ENCODE data around the gene AAMP.
A peak's percentile ranks its signal among the peaks of the same experiment; 100 is the strongest.

Gene AAMP

DNA sequence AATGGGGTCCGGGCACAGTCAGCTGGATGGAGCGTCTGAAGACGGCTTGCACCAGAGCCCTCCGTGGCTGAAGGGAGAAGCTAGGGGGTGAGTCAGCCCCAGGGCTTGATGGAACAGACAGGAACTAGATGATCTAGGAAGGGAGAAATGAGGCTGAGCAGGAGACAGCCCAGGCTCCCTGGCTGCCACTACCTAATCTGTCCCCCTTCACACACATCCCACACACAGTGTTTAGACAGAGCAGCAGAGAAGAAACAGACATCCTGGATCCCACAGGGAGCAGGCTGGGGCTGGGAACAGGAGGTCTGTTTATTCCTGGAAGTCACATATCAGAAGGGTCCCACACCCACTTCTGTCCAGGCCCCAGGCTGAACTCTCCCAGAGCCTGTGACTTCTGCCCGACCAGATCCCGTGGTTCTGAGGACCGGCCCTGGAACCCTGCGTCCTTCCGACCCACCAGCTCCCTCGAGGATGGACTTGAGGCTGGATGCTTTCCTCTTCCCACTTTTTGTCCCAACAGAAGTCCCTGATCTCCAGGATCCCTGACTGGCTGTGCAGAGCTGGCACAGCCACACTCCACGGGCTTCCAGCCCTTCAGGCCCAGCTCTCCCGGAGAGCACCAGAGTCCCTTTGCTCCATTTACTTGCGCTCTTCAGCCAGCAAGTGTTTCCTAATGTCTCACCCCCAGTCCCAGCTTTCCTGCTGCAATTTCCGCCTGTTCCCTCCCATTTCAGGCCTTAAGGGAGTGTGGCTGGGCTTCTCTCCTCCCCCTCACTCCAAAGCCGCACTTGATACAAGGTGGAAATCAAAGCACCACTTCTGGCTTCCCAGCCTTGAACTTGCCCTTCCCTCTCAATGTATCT, 10.6 kb downstream of the AAMP start:
- no peak for DNase-seq (ENCODE audit: low spot score)

DNA sequence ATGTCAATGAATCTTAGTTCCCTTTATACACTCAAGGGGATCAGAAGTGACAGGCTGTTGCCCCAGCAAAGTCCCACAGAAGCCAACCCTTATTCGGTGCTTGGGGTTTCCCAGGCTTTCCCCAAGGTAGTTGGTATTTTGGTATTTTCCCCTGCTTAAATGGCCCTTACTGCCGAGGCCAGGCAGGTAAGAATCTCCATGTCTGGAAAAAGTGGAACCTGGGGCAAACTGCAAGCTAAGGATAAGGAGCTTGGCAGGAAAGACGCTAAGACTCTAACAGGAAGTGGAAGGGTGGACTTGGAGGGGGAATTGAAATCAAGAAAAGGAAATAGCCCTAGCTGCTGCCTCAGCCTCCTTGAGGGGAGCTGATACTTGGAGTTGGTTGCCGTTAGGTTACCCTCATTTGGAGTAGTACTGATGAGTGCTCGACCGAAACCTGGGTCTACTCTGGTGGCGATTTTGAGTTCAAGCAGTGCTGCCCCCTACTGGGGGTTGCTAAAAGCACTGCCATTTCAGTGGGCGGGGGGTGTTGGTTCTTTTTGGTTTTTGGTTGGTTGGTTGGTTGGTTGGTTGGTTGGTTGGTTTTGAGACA, 12.5 kb downstream of the AAMP start:
- DNase-seq (ENCODE audit: low spot score), result peak; percentile 61

DNA sequence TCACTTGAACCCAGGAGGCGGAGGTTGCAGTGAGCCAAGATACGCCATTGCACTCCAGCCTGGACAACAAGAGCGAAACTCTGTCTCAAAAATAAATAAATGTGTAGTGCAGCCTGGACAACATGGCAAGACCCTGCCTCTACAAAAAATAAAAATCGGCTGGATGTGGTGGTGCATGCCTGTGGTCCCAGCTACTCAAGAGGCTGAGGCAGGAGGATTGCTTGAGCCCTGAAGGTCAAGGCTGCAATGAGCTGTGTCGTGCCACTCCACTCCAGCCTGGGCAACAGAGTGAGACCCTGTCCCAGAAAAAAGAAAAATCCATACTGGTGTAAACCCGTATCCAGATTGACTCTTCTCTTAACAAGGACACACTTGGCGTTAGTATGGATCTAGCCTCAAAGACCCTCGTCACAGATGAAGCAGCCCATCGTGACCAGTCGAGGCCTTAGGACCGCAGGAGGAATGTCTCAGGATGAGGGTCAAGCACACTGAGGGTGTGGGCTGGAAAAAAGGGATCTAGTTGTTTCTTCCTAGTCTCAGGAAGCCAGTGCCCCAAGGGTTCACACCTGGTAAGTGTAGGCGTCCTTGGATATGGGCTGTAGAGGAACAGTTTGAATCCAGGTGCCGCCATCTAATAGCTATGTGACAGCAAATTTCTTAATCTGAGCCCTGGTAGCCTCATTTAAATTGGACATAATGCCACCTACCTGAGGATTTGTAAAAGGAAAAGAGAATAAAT, 13.2 kb downstream of the AAMP start:
- no peak for DNase-seq (ENCODE audit: low spot score)

DNA sequence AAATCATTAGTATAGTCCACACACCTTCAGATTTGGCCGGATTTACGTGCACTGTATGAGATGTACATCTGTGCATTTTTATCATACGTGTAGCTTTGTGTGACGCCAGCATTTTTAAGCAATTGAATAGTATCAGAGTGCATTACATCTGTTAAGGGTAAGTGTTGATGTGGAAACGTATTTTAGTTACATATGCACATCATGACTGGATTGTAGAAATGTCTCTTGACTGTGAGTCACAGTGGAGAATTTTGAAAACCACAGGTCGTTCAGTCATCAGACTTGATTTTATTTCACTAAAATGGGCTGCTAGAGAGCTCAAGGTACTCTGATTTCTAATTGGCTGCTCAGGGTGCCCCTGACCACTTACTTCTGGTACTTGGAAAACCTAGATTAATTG, 14.5 kb downstream of the AAMP start:
- DNase-seq (ENCODE audit: low spot score), result no peak

DNA sequence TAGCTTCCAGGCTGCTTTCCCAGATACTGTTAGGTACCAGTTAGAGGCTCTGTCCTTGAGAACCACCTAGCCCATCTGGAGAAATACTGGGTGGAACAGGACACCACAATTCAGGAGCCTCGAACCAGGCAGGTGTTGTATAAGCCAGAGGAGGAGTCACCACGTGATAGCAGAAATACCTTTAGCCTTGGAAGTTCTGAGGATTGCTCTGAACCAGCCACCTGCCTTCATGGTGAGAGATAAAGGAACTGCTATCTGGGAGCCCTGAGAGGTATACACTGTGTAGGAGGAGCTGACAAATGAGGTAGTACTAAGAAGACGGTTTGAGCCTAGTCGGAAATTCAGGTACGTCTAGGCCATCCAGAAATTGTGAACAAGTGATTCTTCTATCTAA, 16.7 kb downstream of the AAMP start:
- DNase-seq (ENCODE audit: low spot score), result no peak

DNA sequence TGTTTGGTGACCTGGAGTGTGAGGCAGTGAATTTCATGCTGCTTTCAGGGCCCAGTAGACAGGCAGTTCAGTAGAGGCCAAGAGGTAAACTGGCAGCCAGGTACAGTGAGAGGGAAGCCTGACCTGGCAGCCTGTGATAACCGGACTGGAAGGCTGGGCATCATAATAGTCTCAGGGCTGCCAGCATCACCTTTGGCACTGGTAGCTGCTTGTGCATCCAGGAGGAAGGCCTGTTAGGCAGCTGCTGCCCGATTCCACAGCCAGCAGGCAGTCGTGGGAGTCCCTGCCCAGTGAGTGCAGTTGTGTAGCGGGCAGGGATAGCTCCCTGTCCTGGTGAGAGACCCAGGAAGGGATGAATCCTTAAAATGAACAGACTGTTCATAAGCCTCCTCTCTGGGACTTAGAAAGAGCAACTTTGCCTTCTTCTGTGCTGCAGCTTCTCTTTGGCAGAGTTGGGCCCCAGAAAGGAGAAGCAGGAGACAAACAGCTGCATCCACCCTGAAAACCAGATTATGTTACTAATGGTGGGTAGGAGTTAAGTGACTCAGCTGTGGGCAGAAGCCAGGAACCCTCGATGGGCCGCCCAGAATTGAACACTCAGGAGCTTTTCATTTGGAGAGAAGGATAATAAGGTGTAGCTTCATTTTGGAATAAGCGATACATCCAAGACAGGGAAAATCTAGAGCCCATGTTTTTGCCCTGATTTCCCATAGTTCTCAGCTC, 17.3 kb downstream of the AAMP start:
- DNase-seq (ENCODE audit: low spot score), result no peak

DNA sequence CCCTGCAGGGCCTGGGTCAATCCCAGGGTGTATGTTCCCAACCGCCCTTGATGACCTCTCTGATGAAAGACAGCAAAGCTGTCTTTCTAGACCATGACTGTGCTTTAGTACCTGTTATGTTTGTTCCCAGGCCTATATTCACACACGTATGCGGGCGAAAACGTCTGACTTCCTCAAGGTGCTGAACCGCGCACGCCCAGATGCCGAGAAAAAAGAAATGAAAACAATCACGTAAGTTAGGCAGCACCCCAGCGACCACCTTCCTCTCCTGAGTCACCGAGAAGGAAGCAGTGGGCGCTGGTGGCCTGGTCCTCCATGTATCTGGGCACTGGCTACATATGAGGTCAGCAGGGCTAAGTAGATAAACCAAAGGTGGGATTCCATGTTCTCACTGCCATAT, 20.2 kb downstream of the AAMP start:
- DNase-seq (ENCODE audit: low spot score), result no peak

DNA sequence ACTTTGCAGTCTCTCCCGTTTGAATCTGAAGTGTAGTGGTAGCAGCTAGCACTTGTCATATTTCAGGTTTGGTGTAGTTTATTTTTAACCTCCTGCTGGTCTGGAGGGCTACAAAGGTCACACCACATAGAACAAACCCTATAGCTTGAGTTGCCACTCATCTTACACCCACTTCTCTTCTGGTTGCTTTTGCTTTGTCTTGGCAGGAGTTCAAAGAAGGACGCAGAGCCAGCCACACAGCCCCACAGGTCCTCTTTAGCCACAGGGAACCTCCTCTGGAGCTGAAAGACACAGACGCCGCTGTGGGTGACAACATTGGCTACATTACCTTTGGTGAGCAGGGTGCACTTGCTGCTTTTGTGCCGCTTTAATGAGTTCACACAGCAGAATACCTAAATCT, 24.7 kb downstream of the AAMP start:
- DNase-seq (ENCODE audit: low spot score), result no peak

DNA sequence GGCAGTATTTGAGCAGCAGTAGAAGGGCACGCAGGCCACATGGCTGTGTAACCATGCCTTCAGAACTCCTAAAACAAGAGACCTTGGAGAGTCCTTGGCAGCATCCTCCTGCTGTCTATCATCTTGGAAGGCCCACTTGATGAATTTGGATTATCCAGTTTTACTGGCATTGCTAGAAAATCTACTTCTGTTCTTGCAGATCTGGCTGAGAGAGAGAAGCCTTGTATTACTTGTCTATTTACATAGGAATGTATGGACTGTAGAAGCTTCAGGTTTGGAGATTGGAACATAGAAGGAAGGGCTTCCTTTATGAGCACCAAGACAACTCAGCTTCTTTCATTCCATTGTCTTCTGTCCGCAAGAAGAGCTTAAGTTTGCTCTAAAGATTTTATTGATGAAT, 25.3 kb downstream of the AAMP start:
- DNase-seq (ENCODE audit: low spot score), result no peak

DNA sequence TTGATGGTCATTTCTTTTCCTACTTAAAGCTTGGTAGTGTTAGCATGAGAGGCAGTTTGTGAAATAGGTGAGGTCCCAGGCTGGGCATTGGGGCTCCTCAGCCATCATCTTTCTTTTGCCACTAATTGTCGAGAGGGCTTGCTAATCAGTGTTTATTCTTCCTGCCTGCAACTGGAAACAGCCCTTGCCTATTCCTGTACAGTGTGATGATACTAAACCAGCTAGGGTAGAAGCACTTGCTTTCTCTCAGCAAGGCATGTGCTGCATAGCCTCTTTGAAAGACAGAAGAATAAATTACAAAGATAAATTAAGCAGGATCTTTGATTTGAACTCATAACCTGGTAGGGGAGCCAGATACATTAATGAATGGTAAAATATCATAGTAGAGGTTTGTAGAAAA, 25.7 kb downstream of the AAMP start:
- no peak for DNase-seq (ENCODE audit: low spot score)

DNA sequence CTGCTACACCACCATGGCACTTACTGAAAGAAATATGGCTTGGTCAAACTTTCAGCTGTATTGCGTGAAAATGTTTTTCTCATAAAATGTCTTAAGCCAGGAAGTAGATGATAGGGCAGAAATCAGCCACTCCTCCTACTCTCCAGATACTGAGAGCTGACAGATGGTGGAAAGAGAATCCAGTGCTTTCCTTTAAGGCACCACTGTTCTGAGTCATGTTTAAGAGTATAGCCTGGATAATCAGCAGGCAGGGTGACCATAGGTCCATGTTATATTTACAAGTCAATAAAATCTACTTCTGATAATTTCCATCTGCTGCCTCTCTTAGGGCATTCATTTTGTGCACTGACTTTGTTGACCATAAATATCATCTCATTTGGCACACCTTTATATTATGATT, 31.1 kb downstream of the AAMP start:
- no peak for DNase-seq (ENCODE audit: low spot score)

DNA sequence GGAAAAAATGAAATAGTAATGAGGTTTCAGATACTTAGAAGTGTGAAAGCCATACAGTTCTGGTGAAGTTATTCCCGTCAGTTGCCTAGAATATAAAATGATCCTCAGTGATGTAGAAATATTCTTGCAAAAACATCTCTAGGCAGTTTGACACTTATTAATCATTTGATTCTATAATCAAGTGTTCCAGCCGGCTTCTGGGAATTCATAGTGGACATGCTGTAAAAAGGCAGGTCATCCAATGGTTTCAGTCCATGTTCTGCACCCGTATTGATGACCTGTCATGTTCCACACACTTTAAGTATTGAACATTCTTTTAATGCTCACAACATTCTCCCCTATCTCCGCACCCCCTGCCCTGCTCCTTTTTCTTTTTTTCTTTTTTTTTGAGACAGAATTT, 33.1 kb downstream of the AAMP start:
- no peak for DNase-seq (ENCODE audit: low spot score)

DNA sequence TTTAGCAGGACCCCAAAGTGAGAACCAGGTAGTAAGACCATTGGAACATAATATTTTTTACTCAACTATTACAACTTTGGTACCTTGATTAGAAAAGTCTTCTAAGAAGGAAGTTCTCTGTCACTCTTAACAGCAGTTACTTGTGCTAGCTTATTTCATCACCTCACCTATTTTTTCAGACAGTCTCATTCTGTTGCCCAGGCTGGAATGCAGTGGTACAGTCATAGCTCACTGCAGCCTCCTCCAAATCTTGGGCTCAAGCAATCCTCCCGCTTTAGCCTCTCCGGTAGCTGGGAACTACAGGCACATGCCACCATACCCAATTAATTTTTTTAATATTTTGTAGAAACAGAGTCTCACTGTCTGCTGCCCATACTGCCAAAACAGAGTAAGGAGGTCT, 34.9 kb downstream of the AAMP start:
- no peak for DNase-seq (ENCODE audit: low spot score)

DNA sequence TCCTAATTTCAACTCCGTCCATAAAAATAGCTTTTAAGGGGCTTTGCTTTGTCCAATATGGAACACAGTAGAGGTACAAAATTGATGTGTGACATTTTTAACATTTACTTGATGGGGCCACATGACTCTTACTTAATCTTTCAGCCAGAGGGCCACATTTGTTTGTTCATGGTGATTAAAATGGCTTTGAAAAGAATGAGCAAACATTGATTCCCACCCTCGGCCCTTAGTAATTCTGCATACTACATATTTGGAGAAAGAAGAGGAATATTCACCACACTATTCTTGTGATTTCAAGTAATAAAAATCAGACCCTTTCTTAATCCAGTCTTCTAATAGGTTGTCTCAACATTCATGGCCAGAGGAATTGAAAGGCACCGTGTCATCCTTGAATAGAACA, 35.4 kb downstream of the AAMP start:
- no peak for DNase-seq (ENCODE audit: low spot score)

DNA sequence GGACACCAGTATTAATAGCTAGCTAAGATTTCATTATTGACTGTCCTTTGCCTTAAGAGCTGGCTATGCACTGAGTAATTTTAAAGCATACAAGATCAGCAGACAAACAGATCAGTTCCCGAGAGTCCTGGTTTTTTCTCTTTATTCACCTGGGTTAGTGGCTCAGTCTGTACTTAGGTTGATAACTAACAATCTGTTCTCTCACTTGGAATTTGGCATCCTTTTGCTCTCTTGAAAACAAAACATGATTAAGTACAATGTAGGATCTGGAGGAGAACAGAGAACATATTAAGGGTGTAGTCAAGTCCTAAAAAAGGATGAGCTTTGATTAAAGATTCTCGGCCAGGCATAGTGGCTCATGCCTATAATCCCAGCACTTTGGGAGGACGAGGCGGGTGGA, 36.4 kb downstream of the AAMP start:
- DNase-seq (ENCODE audit: low spot score), result no peak

DNA sequence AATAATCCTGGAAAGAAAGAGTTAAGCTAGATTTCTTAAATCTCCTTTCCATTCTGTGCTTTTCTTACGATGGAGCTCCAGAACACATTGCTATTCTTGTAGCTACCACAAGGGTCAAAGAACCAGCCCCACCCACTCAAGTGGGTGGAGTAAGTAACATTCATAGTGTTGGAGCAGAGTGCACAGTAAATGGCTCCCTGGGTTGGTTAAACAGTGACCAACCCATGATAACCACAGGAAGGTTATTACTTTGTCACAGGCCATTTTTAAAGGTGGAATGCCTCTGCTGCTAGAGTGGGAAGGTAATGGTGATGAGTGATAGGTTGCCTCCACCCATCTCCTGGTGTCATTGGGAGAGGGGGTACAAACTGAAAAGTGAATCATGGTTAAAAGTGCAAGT, 39.1 kb downstream of the AAMP start:
- DNase-seq (ENCODE audit: low spot score), result no peak

DNA sequence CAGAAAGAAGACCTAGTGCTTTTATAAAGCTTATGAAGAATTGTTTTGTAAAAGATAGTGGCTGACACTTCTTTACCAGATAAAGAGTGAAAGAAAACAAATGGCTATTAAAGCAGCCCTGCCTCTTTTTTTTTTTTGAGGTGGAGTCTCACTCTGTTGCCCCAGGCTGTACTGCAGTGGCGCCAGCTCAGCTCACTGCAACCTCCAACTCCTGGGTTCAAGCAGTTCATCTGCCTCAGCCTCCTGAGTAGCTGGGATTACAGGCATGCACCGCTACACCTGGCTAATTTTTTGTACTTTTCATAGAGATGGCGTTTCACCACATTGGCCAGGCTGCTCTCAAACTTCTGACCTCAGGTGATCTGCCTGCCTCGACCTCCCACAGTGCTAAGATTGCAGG, 40.1 kb downstream of the AAMP start:
- no peak for DNase-seq (ENCODE audit: low spot score)

DNA sequence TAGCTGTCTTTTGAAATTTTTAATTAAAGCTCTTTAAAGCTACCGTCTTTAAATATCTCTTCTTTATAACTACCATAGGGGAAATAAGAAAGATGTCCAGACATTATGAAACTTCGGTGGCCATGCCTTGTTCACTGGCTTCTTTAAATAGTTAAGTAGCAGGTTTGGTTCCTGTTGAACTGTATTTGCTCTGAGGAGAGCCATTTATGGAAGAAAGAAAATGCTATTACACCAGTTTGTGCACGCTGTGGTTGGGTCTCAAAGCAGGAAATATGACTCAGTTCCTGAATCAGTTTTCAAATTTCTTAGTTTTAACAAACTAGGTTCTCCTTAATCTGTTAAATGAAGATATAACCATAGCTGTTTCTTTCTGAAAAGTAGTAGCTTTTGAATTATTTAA, 40.7 kb downstream of the AAMP start:
- DNase-seq (ENCODE audit: low spot score), result peak; percentile 37

DNA sequence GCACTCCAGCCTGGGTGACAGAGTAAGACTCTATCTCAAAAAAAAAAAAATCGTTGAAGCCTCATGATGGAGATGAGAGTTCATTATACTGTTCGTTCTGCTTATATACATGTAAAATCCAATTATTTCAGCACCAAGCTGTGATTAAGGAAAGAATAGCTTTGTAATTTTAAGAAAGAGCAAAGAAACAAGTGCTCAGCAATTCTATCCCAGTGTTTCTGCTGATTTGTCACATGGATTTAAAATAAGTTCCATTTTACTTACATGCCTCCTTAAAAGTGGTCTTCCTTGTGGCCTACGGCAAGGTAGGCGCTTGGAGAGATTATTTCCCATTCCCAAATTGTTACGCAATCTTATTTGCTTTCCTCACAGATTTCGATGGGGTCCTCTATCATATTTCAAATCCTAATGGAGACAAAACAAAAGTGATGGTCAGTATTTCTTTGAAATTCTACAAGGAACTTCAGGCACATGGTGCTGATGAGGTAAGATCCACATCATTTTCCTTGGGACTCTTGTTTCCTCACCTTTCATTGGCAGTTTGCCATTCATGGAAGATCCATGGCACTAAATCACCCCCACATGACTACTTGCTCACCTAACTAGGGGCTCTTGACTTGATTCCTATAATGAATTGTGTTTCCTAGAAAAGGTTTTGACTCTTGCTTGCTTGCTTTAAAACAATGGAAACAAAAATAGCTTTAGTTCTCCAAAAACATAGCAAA, 41.4 kb downstream of the AAMP start:
- DNase-seq (ENCODE audit: low spot score), result no peak

DNA sequence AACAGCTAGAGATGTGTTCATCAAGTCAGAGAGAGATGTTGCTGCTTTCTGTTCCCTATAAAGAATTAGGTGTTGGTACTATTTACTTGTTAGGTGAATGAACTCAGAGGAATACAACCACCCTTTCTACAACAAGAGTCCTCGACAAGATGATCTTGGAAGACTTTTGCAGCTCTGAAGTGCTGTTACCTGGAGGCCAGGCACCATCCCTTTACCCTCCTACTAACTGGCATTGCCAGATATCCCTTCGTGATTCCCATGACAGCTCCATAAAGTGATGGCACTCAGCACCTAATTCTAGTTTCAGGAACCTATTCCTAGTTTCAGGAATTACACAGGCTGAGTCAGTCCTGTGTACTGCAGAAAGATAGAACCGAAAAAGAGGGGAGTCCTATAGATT, 43.0 kb downstream of the AAMP start:
- no peak for DNase-seq (ENCODE audit: low spot score)

DNA sequence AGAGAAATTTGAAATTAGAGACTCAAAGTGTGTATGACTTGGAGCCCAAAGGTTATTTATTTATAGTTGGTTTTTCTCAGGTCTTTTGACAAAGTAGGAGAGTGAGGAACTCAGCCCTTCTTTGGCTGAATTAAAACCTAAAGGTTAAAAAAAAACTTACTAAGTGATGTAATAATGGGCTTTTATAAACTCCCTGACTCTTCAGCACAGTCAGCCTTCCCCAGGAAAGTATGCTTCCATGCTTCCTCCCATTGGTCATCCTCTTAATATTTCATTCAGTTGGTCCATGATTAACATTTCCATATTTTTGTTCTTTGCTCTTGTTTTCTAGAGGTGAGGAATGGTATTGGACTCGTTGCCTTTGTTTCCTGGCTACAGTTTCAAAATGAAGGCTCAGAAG, 45.8 kb downstream of the AAMP start:
- DNase-seq (ENCODE audit: low spot score), result no peak

DNA sequence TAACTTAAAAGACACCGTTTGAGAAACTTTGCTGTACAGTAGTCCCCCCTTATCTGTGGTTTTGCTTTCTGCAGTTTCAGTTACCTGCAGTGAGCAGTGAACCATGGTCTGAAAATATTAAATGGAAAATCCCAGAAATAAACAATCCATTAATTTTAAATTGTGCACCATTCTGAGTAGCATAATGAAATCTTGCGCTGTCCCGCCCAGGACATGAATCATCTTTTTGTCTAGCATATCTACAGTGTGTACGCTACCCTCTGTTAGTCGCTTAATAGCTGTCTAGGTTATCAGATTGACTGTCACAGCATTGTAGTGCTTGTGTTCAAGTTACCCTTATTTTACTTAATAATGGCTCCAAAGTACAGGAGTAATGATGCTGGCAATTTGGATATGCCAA, 46.9 kb downstream of the AAMP start:
- DNase-seq (ENCODE audit: low spot score), result no peak
